ENCODE data around the gene MRPL48. TPM values are rescaled to one million over a fixed set of nuclear protein-coding genes. Genes with fewer than 3 reads are reported as not detected.

The MRPL48 gene
- total and polyA plus RNA-seq, 2 donors (not counting 1 experiment from before 2014, with no cell fraction given) = 19.1 to 28.3 TPM

- H2AFZ ChIP-seq (ENCODE audit: insufficient read depth, low read depth, low read length, poor library complexity, severe bottlenecking) = no peak overlapping the region
- peaks cover 0 to 47% of the 10 kb centered on the region in 2 experiments for H3K36me3 ChIP-seq (replicated peaks in 1 of 2; ENCODE audit: control extremely low read depth in 1 of 2, control insufficient read depth in 1 of 2, extremely low read depth in 1 of 2, insufficient read depth in 2 of 2, low read length in 1 of 2)
- ChIA-PET CTCF (no interaction called here), POLR2A (interaction anchor here (0.7 to 1.0 kb wide), 2 partner anchors 10 to 11 kb away, joined by 3 to 6 read pairs; no protein-coding TSS in a partner anchor)
- no peak overlapping the region for H3K27ac Mint-ChIP-seq
- no peaks in the 10 kb centered on the region for H3K9me3 ChIP-seq (ENCODE audit: control extremely low read depth in 1 of 3, control insufficient read depth in 2 of 3, insufficient read depth in 1 of 3, low read length in 2 of 3)
- no peak overlapping the region for H3K9ac ChIP-seq (ENCODE audit: low read length)
- no peaks in the 10 kb centered on the region for H4K20me1 ChIP-seq (ENCODE audit: control insufficient read depth, insufficient read depth, low read length, poor library complexity, severe bottlenecking)
- TF ChIP-seq CTCF (IDR thresholded peaks at IDR 0.05) (no peak), EZH2 (IDR thresholded peaks at IDR 0.05; ENCODE audit: borderline replicate concordance, insufficient read depth, low read depth, low read length, poor library complexity, severe bottlenecking) (no peak)
- H3K4me3 Mint-ChIP-seq = no peak overlapping the region
- peaks cover under 1% of the 10 kb centered on the region for H3K4me1 Mint-ChIP-seq
- no peak for ATAC-seq (ENCODE audit: low read depth)
- no peak overlapping the region for H3K4me3 ChIP-seq (ENCODE audit: control extremely low read depth in 1 of 5, extremely low read depth in 1 of 5, insufficient read depth in 1 of 5, low read depth in 2 of 5, low read length in 4 of 5)
- no peak overlapping the region for H3K27ac ChIP-seq (ENCODE audit: low read length in 2 of 2)
- H3K79me2 ChIP-seq (ENCODE audit: control insufficient read depth, insufficient read depth, low read length) = peaks cover 16% of the 10 kb centered on the region
- no peaks in the 10 kb centered on the region for H3K27me3 ChIP-seq (replicated peaks in 1 of 4; ENCODE audit: control extremely low read depth in 1 of 4, control insufficient read depth in 3 of 4, insufficient read depth in 4 of 4, low read length in 3 of 4)
- H3K9me3 Mint-ChIP-seq (ENCODE audit: insufficient read depth) = no peaks in the 10 kb centered on the region
- intact Hi-C loops (cut with micrococcal nuclease) = no loop called here
- WGBS (ENCODE audit: insufficient coverage) = 100% methylated on average over 1 of the region's 1 CpG
- H3K4me2 ChIP-seq (replicated peaks; ENCODE audit: low read depth, low read length, poor library complexity, severe bottlenecking) = no peak overlapping the region
- H3K27me3 Mint-ChIP-seq = no peaks in the 10 kb centered on the region
- DNase-seq = no peak
- no peaks in the 10 kb centered on the region for H3K4me1 ChIP-seq (ENCODE audit: control insufficient read depth in 2 of 2, insufficient read depth in 2 of 2, low read length in 2 of 2)
Measured at GRCh38 chr11:73869332-73869949, 81.8 kb downstream of the MRPL48 start.

GRCh38 chr11:73870261-73870660 lies 82.6 kb downstream of the MRPL48 start:
- Mint-ChIP-seq H3K4me3 (no peak overlapping the region), H3K9me3 (ENCODE audit: insufficient read depth) (no peaks in the 10 kb centered on the region), H3K4me1 (peaks cover 8% of the 10 kb centered on the region), H3K27me3 (no peaks in the 10 kb centered on the region), H3K27ac (no peak overlapping the region)
- peaks cover 25% of the 10 kb centered on the region for H3K79me2 ChIP-seq (ENCODE audit: control insufficient read depth, insufficient read depth, low read length)
- intact Hi-C loops (cut with micrococcal nuclease) = no loop called here
- peaks cover 4 to 5% of the 10 kb centered on the region in 2 donors for H3K4me1 ChIP-seq (ENCODE audit: control insufficient read depth in 2 of 2, insufficient read depth in 2 of 2, low read length in 2 of 2)
- H2AFZ ChIP-seq (ENCODE audit: insufficient read depth, low read depth, low read length, poor library complexity, severe bottlenecking) = no peak overlapping the region
- H3K27ac ChIP-seq (ENCODE audit: low read length in 2 of 2) = no peak overlapping the region
- WGBS (ENCODE audit: insufficient coverage) = 100% methylated on average over 1 of the region's 3 CpGs
- no peak for ATAC-seq (ENCODE audit: low read depth)
- no peak overlapping the region for H3K9ac ChIP-seq (ENCODE audit: low read length)
- H3K27me3 ChIP-seq (replicated peaks in 1 of 4; ENCODE audit: control extremely low read depth in 1 of 4, control insufficient read depth in 3 of 4, insufficient read depth in 4 of 4, low read length in 3 of 4) = no peaks in the 10 kb centered on the region
- peaks cover 4 to 48% of the 10 kb centered on the region in 2 experiments for H3K36me3 ChIP-seq (replicated peaks in 1 of 2; ENCODE audit: control extremely low read depth in 1 of 2, control insufficient read depth in 1 of 2, extremely low read depth in 1 of 2, insufficient read depth in 2 of 2, low read length in 1 of 2)
- no peaks in the 10 kb centered on the region for H3K9me3 ChIP-seq (ENCODE audit: control extremely low read depth in 1 of 3, control insufficient read depth in 2 of 3, insufficient read depth in 1 of 3, low read length in 2 of 3)
- no peak for DNase-seq
- POLR2A ChIA-PET = interaction anchor here (0.7 kb wide), 1 partner anchor 11 kb away, joined by 3 read pairs; no protein-coding TSS in a partner anchor
- TF ChIP-seq EZH2 (IDR thresholded peaks at IDR 0.05; ENCODE audit: borderline replicate concordance, insufficient read depth, low read depth, low read length, poor library complexity, severe bottlenecking) (no peak), CTCF (IDR thresholded peaks at IDR 0.05) (no peak)
- no peak overlapping the region for H3K4me3 ChIP-seq (ENCODE audit: control extremely low read depth in 1 of 5, extremely low read depth in 1 of 5, insufficient read depth in 1 of 5, low read depth in 2 of 5, low read length in 4 of 5)
- H4K20me1 ChIP-seq (ENCODE audit: control insufficient read depth, insufficient read depth, low read length, poor library complexity, severe bottlenecking) = no peaks in the 10 kb centered on the region
- CTCF ChIA-PET = no interaction called here
- no peak overlapping the region for H3K4me2 ChIP-seq (replicated peaks; ENCODE audit: low read depth, low read length, poor library complexity, severe bottlenecking)
